Right hindlimb (tissue), 1 donor: ENCODE data around the gene HIPK3.
"Not testable (repeated sequence)": the region's sequence is repeated elsewhere in the genome, so short reads cannot be mapped to it uniquely, and the experiment has no call there.

Source experiments
- DNase-seq: peaks from one replicate; pipeline ENCODE4 v3.0.0-alpha.2; 2018

The HIPK3 gene

GRCh38 chr11:33259869-33260268, 2.7 kb downstream of the HIPK3 start:
- DNase-seq: no peak

- not testable (repeated sequence) for DNase-seq
Observed at GRCh38 chr11:33261350-33261749, 4.2 kb downstream of the HIPK3 start.

- no peak for DNase-seq
Observed at GRCh38 chr11:33262011-33262645, 4.9 kb downstream of the HIPK3 start.

- no peak for DNase-seq
Observed at GRCh38 chr11:33263549-33263948, 6.4 kb downstream of the HIPK3 start.

GRCh38 chr11:33264926-33265325, 7.7 kb downstream of the HIPK3 start:
- no peak for DNase-seq

- no peak for DNase-seq
Observed at GRCh38 chr11:33266393-33267215, 9.4 kb downstream of the HIPK3 start.

GRCh38 chr11:33268945-33269540, 11.9 kb downstream of the HIPK3 start:
- no peak for DNase-seq

- no peak for DNase-seq
Observed at GRCh38 chr11:33269822-33270221, 12.6 kb downstream of the HIPK3 start.

GRCh38 chr11:33271059-33271458, 13.9 kb downstream of the HIPK3 start:
- no peak for DNase-seq

- DNase-seq: no peak
Observed at GRCh38 chr11:33272338-33273107, 15.3 kb downstream of the HIPK3 start.

- DNase-seq: no peak
Observed at GRCh38 chr11:33273656-33274055, 16.5 kb downstream of the HIPK3 start.

GRCh38 chr11:33280411-33280810, 23.2 kb downstream of the HIPK3 start:
- no peak for DNase-seq

GRCh38 chr11:33281758-33282157, 24.6 kb downstream of the HIPK3 start:
- DNase-seq: no peak

GRCh38 chr11:33284818-33285217, 27.6 kb downstream of the HIPK3 start:
- no peak for DNase-seq

- no peak for DNase-seq
Observed at GRCh38 chr11:33290319-33290718, 33.1 kb downstream of the HIPK3 start.

- no peak for DNase-seq
Observed at GRCh38 chr11:33291004-33291777, 34.0 kb downstream of the HIPK3 start.

GRCh38 chr11:33292311-33292710, 35.1 kb downstream of the HIPK3 start:
- no peak for DNase-seq

- no peak for DNase-seq
Observed at GRCh38 chr11:33294224-33294623, 37.0 kb downstream of the HIPK3 start.

- DNase-seq: no peak
Observed at GRCh38 chr11:33294797-33295196, 37.6 kb downstream of the HIPK3 start.

GRCh38 chr11:33296695-33297094, 39.5 kb downstream of the HIPK3 start:
- no peak for DNase-seq

GRCh38 chr11:33303541-33303940, 46.4 kb downstream of the HIPK3 start:
- DNase-seq: no peak

GRCh38 chr11:33306821-33307220, 49.6 kb downstream of the HIPK3 start:
- DNase-seq: not testable (repeated sequence)
